Stomach smooth muscle (tissue), 2 donors: ENCODE measurements around the gene ABCG2.

ENCODE experiments used
- H3K27ac ChIP-seq: one replicate; pipeline ENCODE4 v1.7.0; 2013; ENCODE audit warnings: mild to moderate bottlenecking, low read length, inconsistent platforms
- H3K27me3 ChIP-seq, 2 donors: one replicate each; pipeline ENCODE4 v1.7.0; 2013; ENCODE audit warnings: low read length in 2 of 2; ENCODE audit not compliant: insufficient read depth in 2 of 2, control insufficient read depth in 1 of 2
- H3K36me3 ChIP-seq, 2 donors: one replicate each; pipeline ENCODE4 v1.7.0; 2013; ENCODE audit warnings: low read length in 2 of 2; ENCODE audit not compliant: control insufficient read depth in 2 of 2, insufficient read depth in 2 of 2
- H3K4me1 ChIP-seq: one replicate; pipeline ENCODE4 v1.7.0; 2013; ENCODE audit warnings: low read length; ENCODE audit not compliant: control insufficient read depth, insufficient read depth
- H3K4me3 ChIP-seq, 2 donors: one replicate each; pipeline ENCODE4 v1.7.0; 2013; ENCODE audit warnings: low read length in 2 of 2
- H3K9ac ChIP-seq, 2 donors: one replicate each; pipeline ENCODE4 v1.7.0; 2013; ENCODE audit warnings: low read length in 2 of 2, mild to moderate bottlenecking in 1 of 2
- H3K9me3 ChIP-seq, 2 donors: one replicate each; pipeline ENCODE4 v1.7.0; 2013; ENCODE audit warnings: low read length in 2 of 2; ENCODE audit not compliant: control insufficient read depth in 2 of 2
- donor health status: healthy.
- donor health status: Pancreatic carcinoma.

Gene ABCG2

GRCh38 chr4:88102026-88102425 is 56.4 kb downstream of the ABCG2 start:
- Histone ChIP-seq H3K9me3 (peaks cover 0 to 4% of the 10 kb centered on the region in 2 donors), H3K27ac (no peak overlapping the region), H3K9ac (no peak overlapping the region), H3K4me3 (no peak overlapping the region), H3K27me3 (no peaks in the 10 kb centered on the region), H3K4me1 (no peaks in the 10 kb centered on the region), H3K36me3 (no peaks in the 10 kb centered on the region)

GRCh38 chr4:88101165-88101564 is 57.3 kb downstream of the ABCG2 start:
- H3K27me3 ChIP-seq = no peaks in the 10 kb centered on the region
- H3K4me3 ChIP-seq = no peak overlapping the region
- no peaks in the 10 kb centered on the region for H3K36me3 ChIP-seq

DNA sequence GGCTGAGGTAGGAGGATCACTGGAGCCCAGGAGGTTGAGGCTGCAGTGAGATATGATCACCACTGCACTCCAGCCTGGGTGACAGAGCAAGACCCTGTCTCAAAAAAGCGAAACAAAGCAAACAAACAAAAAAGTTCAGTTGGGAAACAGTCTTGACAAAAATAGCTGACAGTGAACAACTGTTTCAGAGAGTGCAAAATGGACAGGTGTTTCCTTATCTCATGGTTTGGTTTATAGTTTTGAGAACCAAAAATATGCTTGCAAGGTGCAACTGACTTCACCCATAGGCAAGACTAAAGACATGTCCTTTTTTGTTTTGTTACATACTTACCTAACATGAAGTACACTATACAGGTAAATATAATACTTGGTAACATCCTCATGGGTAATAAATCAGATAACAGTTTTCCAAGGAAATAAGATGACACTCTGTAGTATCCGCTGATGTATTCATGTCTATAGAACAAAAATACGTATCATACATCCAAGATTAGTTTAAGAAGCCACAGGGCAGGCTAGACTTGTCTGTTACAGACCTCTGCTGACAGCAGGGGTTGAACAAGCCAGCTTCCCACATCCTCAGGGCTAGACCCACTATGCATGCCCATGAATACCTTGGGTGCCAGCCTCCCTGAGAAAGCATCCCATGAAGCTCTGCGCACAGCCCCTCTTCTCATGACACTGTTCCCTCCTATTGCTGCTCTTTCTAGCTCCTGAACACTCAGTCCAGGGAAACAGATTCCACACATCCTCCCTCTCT is 59.3 kb downstream of the ABCG2 start:
- H3K4me1 ChIP-seq = no peaks in the 10 kb centered on the region
- H3K36me3 ChIP-seq = no peaks in the 10 kb centered on the region
- peaks cover 0 to 4% of the 10 kb centered on the region in 2 donors for H3K9me3 ChIP-seq
- H3K4me3 ChIP-seq = no peak overlapping the region
- H3K27ac ChIP-seq = no peak overlapping the region
- H3K27me3 ChIP-seq = no peaks in the 10 kb centered on the region
- H3K9ac ChIP-seq = no peak overlapping the region

More at GRCh38 chr4:88101165-88101564, 57.3 kb downstream of the ABCG2 start:
- H3K9me3 ChIP-seq = peaks cover 0 to 4% of the 10 kb centered on the region in 2 donors
- no peak overlapping the region for H3K27ac ChIP-seq
- H3K9ac ChIP-seq = no peak overlapping the region
- H3K4me1 ChIP-seq = no peaks in the 10 kb centered on the region

DNA sequence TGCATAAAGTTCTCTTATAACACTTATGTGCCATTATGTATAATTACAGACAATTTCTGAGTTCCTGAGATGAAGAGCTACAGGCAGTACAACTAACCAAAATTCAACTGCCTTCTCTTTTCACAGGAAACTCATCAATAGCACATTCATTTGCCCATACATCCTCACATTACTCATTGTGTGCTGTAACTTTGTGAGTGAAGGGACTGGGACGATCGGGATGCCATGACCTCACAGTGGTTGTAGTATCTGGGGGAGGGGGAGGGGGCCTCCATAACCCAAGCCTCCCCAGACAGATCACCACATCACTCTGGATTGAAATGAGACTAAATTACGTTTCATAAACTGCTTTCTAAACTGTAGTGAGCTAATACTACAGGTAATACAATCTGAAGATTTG is 60.7 kb downstream of the ABCG2 start:
- no peak overlapping the region for H3K9ac ChIP-seq
- no peaks in the 10 kb centered on the region for H3K4me1 ChIP-seq
- peaks cover 0 to 4% of the 10 kb centered on the region in 2 donors for H3K9me3 ChIP-seq
- no peaks in the 10 kb centered on the region for H3K36me3 ChIP-seq
- H3K4me3 ChIP-seq = no peak overlapping the region
- no peaks in the 10 kb centered on the region for H3K27me3 ChIP-seq
- H3K27ac ChIP-seq = no peak overlapping the region

DNA sequence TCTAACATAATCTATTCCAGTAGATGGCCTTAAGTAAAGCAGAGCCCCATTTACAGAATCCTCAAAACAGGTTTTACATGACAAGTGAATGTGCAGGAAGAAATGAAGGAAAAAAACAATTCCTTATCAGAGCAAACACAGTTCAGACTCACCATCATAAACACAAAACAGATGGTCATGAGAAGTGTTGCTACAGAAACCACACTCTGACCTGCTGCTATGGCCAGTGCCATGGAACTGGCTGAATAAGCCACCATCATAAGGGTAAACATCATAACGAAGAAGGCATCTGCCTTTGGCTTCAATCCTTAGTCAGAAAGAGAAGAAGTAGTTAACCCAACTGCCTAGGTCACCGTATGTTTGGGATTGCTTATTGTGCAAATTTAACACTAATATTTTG is 61.1 kb downstream of the ABCG2 start:
- H3K4me3 ChIP-seq = no peak overlapping the region
- H3K27ac ChIP-seq = no peak overlapping the region
- H3K9ac ChIP-seq = no peak overlapping the region
- H3K4me1 ChIP-seq = no peaks in the 10 kb centered on the region
- H3K27me3 ChIP-seq = no peaks in the 10 kb centered on the region
- H3K9me3 ChIP-seq = peaks cover 0 to 4% of the 10 kb centered on the region in 2 donors
- no peaks in the 10 kb centered on the region for H3K36me3 ChIP-seq

DNA sequence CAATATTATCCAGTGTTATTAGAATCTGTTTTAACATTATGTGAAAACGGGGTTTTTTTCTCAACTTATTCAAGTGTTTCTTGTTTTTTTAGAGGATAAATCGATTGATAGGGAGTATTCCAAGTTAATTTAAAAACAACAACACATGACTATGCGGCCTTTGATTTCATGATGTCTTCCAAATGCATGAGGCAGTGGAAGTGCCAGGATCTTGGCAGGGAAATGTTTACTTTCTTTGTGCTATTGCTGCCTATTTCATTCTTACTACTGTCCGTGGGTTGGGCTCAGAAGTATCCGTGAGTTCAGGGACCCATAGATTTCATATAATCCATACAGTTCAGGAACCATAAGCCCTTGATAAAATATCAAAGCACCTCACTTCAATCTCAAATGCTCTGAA is 64.6 kb downstream of the ABCG2 start:
- no peaks in the 10 kb centered on the region for H3K36me3 ChIP-seq
- H3K4me3 ChIP-seq = no peak overlapping the region
- no peaks in the 10 kb centered on the region for H3K4me1 ChIP-seq
- H3K27ac ChIP-seq = no peak overlapping the region
- H3K27me3 ChIP-seq = no peaks in the 10 kb centered on the region
- peaks cover 0 to 4% of the 10 kb centered on the region in 2 donors for H3K9me3 ChIP-seq
- H3K9ac ChIP-seq = no peak overlapping the region

DNA sequence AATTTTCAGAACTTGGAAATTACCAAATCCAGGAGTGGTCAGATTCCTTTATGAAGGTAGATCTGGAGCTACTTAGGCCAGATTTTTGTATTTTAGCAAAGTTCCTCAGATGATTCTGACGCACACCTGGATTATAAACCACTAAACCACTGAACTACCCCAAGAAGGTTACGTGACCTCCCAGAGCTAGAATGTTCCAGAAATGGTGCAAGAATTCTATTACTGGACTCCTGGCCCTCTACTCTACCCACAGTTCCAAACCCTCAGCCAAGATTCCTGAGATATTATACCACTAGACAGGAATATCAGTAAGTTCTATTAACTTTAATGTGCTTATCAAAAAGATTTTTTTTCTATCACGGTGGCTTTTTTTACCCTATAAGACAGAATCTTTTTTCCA is 67.1 kb downstream of the ABCG2 start:
- Histone ChIP-seq H3K4me1 (no peaks in the 10 kb centered on the region), H3K9ac (no peak overlapping the region), H3K27me3 (no peaks in the 10 kb centered on the region), H3K36me3 (no peaks in the 10 kb centered on the region), H3K9me3 (no peaks in the 10 kb centered on the region), H3K27ac (no peak overlapping the region), H3K4me3 (no peak overlapping the region)

DNA sequence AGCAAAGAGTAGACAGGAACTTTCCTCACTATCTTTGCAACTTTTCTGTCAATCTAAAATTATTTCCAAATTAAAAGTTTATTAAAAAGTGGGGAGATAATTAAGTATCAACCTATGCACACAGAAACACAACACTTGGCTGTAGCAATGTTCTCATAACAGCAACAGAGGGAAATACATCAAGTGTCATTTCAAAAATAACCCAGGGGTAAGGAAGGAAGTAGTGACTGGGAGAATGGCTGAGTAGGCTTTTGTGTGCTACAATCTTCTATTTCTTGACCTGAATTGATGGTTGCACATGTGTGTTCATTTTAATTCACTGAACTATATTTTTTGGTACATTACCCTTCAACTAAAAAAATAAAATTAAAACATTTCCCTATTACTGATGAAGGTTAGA is 67.5 kb downstream of the ABCG2 start:
- Histone ChIP-seq H3K9me3 (no peaks in the 10 kb centered on the region), H3K27ac (no peak overlapping the region), H3K9ac (no peak overlapping the region), H3K4me1 (no peaks in the 10 kb centered on the region), H3K4me3 (no peak overlapping the region), H3K36me3 (no peaks in the 10 kb centered on the region), H3K27me3 (no peaks in the 10 kb centered on the region)

GRCh38 chr4:88087004-88087403 is 71.4 kb downstream of the ABCG2 start:
- H3K36me3 ChIP-seq = no peaks in the 10 kb centered on the region
- H3K9ac ChIP-seq = no peak overlapping the region
- no peak overlapping the region for H3K4me3 ChIP-seq
- H3K4me1 ChIP-seq = no peaks in the 10 kb centered on the region
- H3K9me3 ChIP-seq = no peaks in the 10 kb centered on the region
- no peaks in the 10 kb centered on the region for H3K27me3 ChIP-seq
- no peak overlapping the region for H3K27ac ChIP-seq

DNA sequence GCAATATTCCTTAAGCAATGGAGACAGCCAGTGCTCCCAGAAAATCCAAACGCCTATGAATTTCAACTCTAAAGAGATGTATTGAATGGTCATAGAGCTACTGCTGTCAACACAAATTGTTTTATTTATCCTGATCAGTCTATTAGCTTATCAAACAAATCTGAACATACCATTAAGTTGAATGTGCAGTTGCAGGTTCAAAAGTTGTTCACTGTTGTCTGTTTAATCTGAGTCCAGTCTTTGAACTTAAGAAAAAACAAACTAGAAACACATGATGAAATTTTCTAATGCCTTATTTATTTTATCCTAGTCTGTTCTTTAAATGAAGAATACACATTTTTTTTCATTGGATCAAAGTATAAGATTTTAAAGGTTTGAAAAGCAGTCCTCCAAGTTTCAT is 77.8 kb downstream of the ABCG2 start:
- Histone ChIP-seq H3K9me3 (no peaks in the 10 kb centered on the region), H3K9ac (no peak overlapping the region), H3K27ac (no peak overlapping the region), H3K4me1 (no peaks in the 10 kb centered on the region), H3K27me3 (no peaks in the 10 kb centered on the region), H3K36me3 (peaks cover 12 to 13% of the 10 kb centered on the region in 2 donors), H3K4me3 (no peak overlapping the region)

GRCh38 chr4:88078579-88078978 is 79.9 kb downstream of the ABCG2 start:
- Histone ChIP-seq H3K4me3 (no peak overlapping the region), H3K27ac (no peak overlapping the region), H3K27me3 (no peaks in the 10 kb centered on the region), H3K9ac (no peak overlapping the region), H3K36me3 (peaks cover 25 to 28% of the 10 kb centered on the region in 2 donors), H3K4me1 (no peaks in the 10 kb centered on the region), H3K9me3 (no peaks in the 10 kb centered on the region)
